ENCODE data around the gene DNAJB2. TPM values are rescaled to one million over a fixed set of nuclear protein-coding genes. Genes with fewer than 3 reads are reported as not detected.

The DNAJB2 gene
- total and polyA plus RNA-seq, 4 donors = 7.4 to 71.8 (median 27.0) TPM

GRCh38 chr2:219281588-219281987 is 2.4 kb downstream of the DNAJB2 start:
- TF ChIP-seq ZBTB33 (IDR thresholded peaks at IDR 0.05) = no peak
- no peak for TF ChIP-seq FOXA2 (IDR thresholded peaks at IDR 0.05)
- no peak for TF ChIP-seq SP1 (IDR thresholded peaks at IDR 0.05)
- TF ChIP-seq HNF4A (conservative IDR thresholded peaks at IDR 0.05) = no peak
- no peaks in the 10 kb centered on the region for H3K27me3 ChIP-seq (ENCODE audit: control insufficient read depth in 4 of 4, insufficient read depth in 4 of 4, low read length in 3 of 4)
- H3K9me3 ChIP-seq (ENCODE audit: control insufficient read depth in 4 of 4, low read length in 3 of 4) = no peaks in the 10 kb centered on the region
- WGBS = 97% methylated on average over 8 of the region's 8 CpGs
- H3K4me1 ChIP-seq (ENCODE audit: control insufficient read depth in 4 of 4, insufficient read depth in 4 of 4, low read length in 3 of 4) = peaks cover 7 to 24% (median 14%) of the 10 kb centered on the region in 4 donors
- no peak overlapping the region for H3K4me3 ChIP-seq (ENCODE audit: low read depth in 1 of 3, low read length in 3 of 3)
- peaks cover 8 to 45% (median 37%) of the 10 kb centered on the region in 4 donors for H3K36me3 ChIP-seq (ENCODE audit: control insufficient read depth in 4 of 4, insufficient read depth in 3 of 4, low read depth in 1 of 4, low read length in 3 of 4)
- no peak for DNase-seq (ENCODE audit: low spot score)
- H3K27ac ChIP-seq (ENCODE audit: low read depth in 1 of 2, low read length in 2 of 2) = no peak overlapping the region
- H3K9ac ChIP-seq (ENCODE audit: low read depth in 1 of 2, low read length in 2 of 2) = no peak overlapping the region

GRCh38 chr2:219282375-219282774 is 3.2 kb downstream of the DNAJB2 start:
- peaks cover 7 to 22% (median 13%) of the 10 kb centered on the region in 4 donors for H3K4me1 ChIP-seq (ENCODE audit: control insufficient read depth in 4 of 4, insufficient read depth in 4 of 4, low read length in 3 of 4)
- H3K4me3 ChIP-seq (ENCODE audit: low read depth in 1 of 3, low read length in 3 of 3) = no peak overlapping the region
- H3K27ac ChIP-seq (ENCODE audit: low read depth in 1 of 2, low read length in 2 of 2) = no peak overlapping the region
- no peaks in the 10 kb centered on the region for H3K27me3 ChIP-seq (ENCODE audit: control insufficient read depth in 4 of 4, insufficient read depth in 4 of 4, low read length in 3 of 4)
- 95% methylated on average over 5 of the region's 5 CpGs for WGBS
- TF ChIP-seq MAX (IDR thresholded peaks at IDR 0.05) = no peak
- TF ChIP-seq RXRA (IDR thresholded peaks at IDR 0.05) = no peak
- no peak for TF ChIP-seq FOXA1 (IDR thresholded peaks at IDR 0.05)
- TF ChIP-seq GABPA (IDR thresholded peaks at IDR 0.05 in 1 of 2, conservative IDR thresholded peaks at IDR 0.05 in 1 of 2) = no peak
- no peak for TF ChIP-seq TAF1 (conservative IDR thresholded peaks at IDR 0.05)
- no peak for TF ChIP-seq EGR1 (IDR thresholded peaks at IDR 0.05; ENCODE audit: low read depth in 2 of 2)
- TF ChIP-seq HNF4G (IDR thresholded peaks at IDR 0.05) = no peak
- TF ChIP-seq ZBTB33 (IDR thresholded peaks at IDR 0.05) = no peak
- TF ChIP-seq CTCF (IDR thresholded peaks at IDR 0.05; ENCODE audit: low read depth, low read length, missing input control) = no peak
- TF ChIP-seq SP1 (IDR thresholded peaks at IDR 0.05) = no peak
- TF ChIP-seq FOXA2 (IDR thresholded peaks at IDR 0.05) = no peak
- no peak for DNase-seq (ENCODE audit: low spot score)
- peaks cover 8 to 45% (median 38%) of the 10 kb centered on the region in 4 donors for H3K36me3 ChIP-seq (ENCODE audit: control insufficient read depth in 4 of 4, insufficient read depth in 3 of 4, low read depth in 1 of 4, low read length in 3 of 4)
- H3K9me3 ChIP-seq (ENCODE audit: control insufficient read depth in 4 of 4, low read length in 3 of 4) = no peaks in the 10 kb centered on the region
- H3K9ac ChIP-seq (ENCODE audit: low read depth in 1 of 2, low read length in 2 of 2) = no peak overlapping the region
